AG10803 (cell line): Measurements from ENCODE around the gene MTRFR.

Experiments
- DNase-seq: peaks from one replicate; pipeline ENCODE4 v3.0.0; 2010; ENCODE audit warnings: low read depth
- H3K4me3 ChIP-seq: 2 replicates; pipeline ENCODE4 v1.5.1; 2011; ENCODE audit warnings: mild to moderate bottlenecking, low read length, control low read depth
- TF ChIP-seq, protein P1 (sequence below): conservative IDR thresholded peaks from 2 replicates; pipeline ENCODE4 v1.5.1; 2011; ENCODE audit warnings: mild to moderate bottlenecking, low read length, control low read depth, inconsistent platforms

MTRFR gene

GRCh38 chr12:123261196-123261595, 28.0 kb downstream of the MTRFR start:
- H3K4me3 ChIP-seq: no peak overlapping the region
- no peak for DNase-seq
- TF ChIP-seq, protein P1, sequence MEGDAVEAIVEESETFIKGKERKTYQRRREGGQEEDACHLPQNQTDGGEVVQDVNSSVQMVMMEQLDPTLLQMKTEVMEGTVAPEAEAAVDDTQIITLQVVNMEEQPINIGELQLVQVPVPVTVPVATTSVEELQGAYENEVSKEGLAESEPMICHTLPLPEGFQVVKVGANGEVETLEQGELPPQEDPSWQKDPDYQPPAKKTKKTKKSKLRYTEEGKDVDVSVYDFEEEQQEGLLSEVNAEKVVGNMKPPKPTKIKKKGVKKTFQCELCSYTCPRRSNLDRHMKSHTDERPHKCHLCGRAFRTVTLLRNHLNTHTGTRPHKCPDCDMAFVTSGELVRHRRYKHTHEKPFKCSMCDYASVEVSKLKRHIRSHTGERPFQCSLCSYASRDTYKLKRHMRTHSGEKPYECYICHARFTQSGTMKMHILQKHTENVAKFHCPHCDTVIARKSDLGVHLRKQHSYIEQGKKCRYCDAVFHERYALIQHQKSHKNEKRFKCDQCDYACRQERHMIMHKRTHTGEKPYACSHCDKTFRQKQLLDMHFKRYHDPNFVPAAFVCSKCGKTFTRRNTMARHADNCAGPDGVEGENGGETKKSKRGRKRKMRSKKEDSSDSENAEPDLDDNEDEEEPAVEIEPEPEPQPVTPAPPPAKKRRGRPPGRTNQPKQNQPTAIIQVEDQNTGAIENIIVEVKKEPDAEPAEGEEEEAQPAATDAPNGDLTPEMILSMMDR: no peak

DNA sequence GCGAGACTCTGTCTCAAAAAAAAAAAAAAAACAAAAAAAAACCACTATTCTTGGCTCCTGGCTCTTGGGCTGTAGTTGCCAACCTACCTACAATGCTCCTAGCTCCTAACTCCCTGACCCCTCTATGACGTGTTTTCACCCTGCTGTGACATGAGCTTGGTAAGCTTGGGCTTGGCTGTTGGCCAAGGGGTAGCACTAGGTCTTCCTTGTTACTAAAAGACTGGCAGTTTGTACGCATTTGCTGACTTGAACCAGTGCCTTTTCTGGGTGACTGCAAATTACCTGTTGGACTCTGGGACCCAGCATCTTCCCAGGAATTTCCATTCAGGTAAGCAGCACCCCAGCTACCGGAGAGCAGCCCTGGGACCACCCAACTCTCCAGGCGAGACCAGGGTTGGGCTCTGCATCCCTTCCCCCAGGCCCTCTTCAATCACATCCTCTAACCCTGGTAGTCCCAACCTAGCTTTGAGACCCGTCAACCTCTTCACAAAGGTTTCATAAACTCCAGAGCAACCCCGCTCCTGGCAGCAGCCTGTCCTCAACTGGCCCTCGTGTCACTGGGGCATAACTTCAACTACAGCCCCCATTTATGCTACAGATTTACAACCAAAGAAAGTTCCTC, 30.1 kb downstream of the MTRFR start:
- TF ChIP-seq, protein P1: no peak
- no peak overlapping the region for H3K4me3 ChIP-seq
- DNase-seq: no peak

DNA sequence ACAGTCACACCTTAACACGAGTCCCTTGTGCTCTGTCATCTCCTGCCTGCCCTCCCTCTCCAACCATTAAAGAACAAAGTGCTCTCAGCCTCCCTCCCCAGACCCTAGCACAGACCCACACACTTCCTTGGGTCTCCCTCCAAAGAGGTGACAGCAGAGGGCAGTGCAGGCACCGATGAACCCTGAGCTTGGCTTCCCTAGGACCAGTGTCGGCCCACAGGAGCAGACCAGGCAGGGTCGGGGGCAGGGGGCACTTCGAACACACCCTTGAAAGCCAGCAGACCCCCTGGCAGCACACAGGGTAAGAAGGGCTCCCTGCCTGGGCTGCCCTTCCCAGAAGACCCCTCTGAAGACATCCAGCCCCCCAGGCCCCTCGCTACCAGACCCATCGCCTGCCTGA, 31.4 kb downstream of the MTRFR start:
- no peak for DNase-seq
- no peak overlapping the region for H3K4me3 ChIP-seq
- TF ChIP-seq, protein P1: no peak; the same call in 1 of the 2 replicates

DNA sequence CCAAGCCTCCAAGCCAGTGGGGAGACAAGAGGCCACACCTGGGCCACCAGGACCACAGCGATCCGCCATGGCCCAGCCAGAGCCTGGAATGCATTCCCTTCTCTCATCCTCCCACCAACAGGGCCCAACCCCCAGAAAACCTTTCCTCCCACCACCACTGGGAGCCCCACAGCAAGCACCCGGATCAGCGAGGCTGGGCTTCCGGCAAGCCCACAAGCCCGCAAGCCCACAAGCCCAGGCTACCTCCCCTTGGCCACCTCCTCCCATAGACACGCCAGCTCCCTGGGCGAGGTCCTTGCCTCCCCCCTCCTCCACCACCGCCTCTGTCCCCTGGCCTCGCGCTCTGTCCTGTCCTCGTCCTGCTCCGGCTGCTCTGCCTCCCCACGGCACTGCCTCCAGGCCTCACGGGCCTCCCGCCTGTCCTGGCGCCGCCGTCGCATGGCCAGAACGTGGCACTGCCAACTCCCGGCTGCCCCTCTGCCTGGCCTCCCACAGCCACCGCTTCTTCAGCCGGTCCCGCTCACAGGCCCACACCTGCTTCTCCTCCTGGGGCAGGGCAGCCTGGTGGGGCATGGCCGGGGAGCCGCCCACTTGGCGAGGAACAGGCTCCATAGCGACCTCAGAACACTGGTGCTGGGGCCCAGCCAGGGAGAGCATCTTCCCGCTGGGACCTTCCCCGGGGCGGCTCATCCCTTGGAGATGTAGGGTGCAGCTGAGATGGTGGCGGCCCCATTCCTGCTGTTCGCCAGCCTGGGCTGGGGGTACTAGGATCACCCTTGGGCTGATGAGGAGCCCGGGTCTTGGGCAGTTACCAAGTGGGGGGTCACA, 32.8 kb downstream of the MTRFR start:
- DNase-seq: no peak
- TF ChIP-seq, protein P1: no peak
- H3K4me3 ChIP-seq: no peak overlapping the region

- H3K4me3 ChIP-seq: no peak overlapping the region
- TF ChIP-seq, protein P1: no peak
- no peak for DNase-seq
Measured at GRCh38 chr12:123266679-123267277, 33.5 kb downstream of the MTRFR start.

- TF ChIP-seq, protein P1: no peak
- H3K4me3 ChIP-seq: no peak overlapping the region
- no peak for DNase-seq
Measured at GRCh38 chr12:123267335-123267920, 34.2 kb downstream of the MTRFR start.
